Spleen (tissue), 11 donors: ENCODE results near the gene KANK2. TPM values are rescaled to one million over a fixed set of nuclear protein-coding genes. Genes with fewer than 3 reads are reported as not detected.

ENCODE experiments used
- DNase-seq: peaks from one replicate; pipeline ENCODE4 v3.0.0-alpha.2; 2020
- H3K27ac ChIP-seq, 8 donors: fragments of 200-600 bp; sonication (generic) in 7 of 8; 1 replicate in 4 of 8; 2 replicates in 4 of 8; pipeline versions ENCODE4 v1.5.0 to v1.8.0; 2016 to 2021; ENCODE audit warnings: inconsistent platforms in 4 of 8, mild to moderate bottlenecking in 4 of 8, moderate library complexity in 1 of 8
- H3K27me3 ChIP-seq, 7 donors: fragments of 200-600 bp; sonication (generic) in 6 of 7; replicated peaks in 1 of 7; 1 replicate in 4 of 7; 2 replicates in 3 of 7; pipeline versions ENCODE4 v1.5.0 to v1.8.0; 2016 to 2021; ENCODE audit warnings: inconsistent platforms in 3 of 7, mild to moderate bottlenecking in 1 of 7
- H3K36me3 ChIP-seq, 6 donors: fragments of 200-600 bp; sonication (generic) in 5 of 6; 1 replicate in 4 of 6; 2 replicates in 2 of 6; pipeline versions ENCODE4 v1.5.0 to v1.8.0; 2016 to 2021; ENCODE audit warnings: inconsistent platforms in 2 of 6
- H3K4me1 ChIP-seq, 6 donors: fragments of 200-600 bp; sonication (generic) in 5 of 6; 1 replicate in 3 of 6; 2 replicates in 3 of 6; pipeline versions ENCODE4 v1.5.0 to v1.8.0; 2016 to 2021; ENCODE audit warnings: inconsistent platforms in 3 of 6
- H3K4me3 ChIP-seq, 8 donors: fragments of 200-600 bp; sonication (generic) in 7 of 8; 1 replicate in 4 of 8; 2 replicates in 4 of 8; pipeline versions ENCODE4 v1.5.0 to v1.8.0; 2016 to 2021; ENCODE audit warnings: inconsistent platforms in 4 of 8, mild to moderate bottlenecking in 4 of 8, moderate library complexity in 2 of 8
- H3K9me3 ChIP-seq, 8 donors: fragments of 200-600 bp; sonication (generic) in 7 of 8; 1 replicate in 4 of 8; 2 replicates in 4 of 8; pipeline versions ENCODE4 v1.5.0 to v1.8.0; 2016 to 2021; ENCODE audit warnings: inconsistent platforms in 4 of 8
- POLR2A ChIP-seq, 3 donors: fragments of 450-650 bp; IDR thresholded peaks; one replicate each; pipeline ENCODE4 v1.5.1; 2017; ENCODE audit warnings: antibody characterized with exemption in 3 of 3, mild to moderate bottlenecking in 1 of 3
- POLR2AphosphoS5 ChIP-seq, 3 donors: sonication (generic); formaldehyde crosslinking; IDR thresholded peaks; one replicate each; pipeline ENCODE4 v1.5.1; 2017; ENCODE audit warnings: antibody characterized with exemption in 3 of 3
- WGBS, 5 donors: extraction: QIAGEN DNeasy Blood & Tissue Kit in 3 of 5; methylation state at CpG; one replicate each; pipeline versions ENCODE4 v1.1.5 to v1.1.7; 2013 to 2018; 5-methylcytosine and 5-hydroxymethylcytosine counted together
- intact Hi-C: fragments of 100-400 bp; cut with DNase I; formaldehyde crosslinking; loops from one replicate; pipeline ENCODE4 v1.15.0; 2023; ENCODE audit warnings: low total_unique reads
- polyA plus RNA-seq, 3 donors: library from polyadenylated mRNA; stranded (reverse); fragments of 200-250 nt; gene quantifications; one replicate each; pipeline ENCODE4 v1.2.1, GENCODE V29; 2013
- total RNA-seq, 7 donors: library from RNA; depleted of rRNA in 3 of 7; stranded (reverse); fragments of >200 nt in 3 of 7; fragmentation: NEBNext Ultra II Directional in 4 of 7; extraction: Animal tissue kit (Norgen Biotek cat#: 25700) in 4 of 7; gene quantifications; one replicate each; pipeline versions ENCODE4 v1.1.0 to v1.2.1, GENCODE V29; 2016 to 2021
- TF ChIP-seq, protein P1 (sequence below), 11 experiments: fragments of 200-600 bp in 7 of 11; fragments of 450-650 bp in 4 of 11; sonication (generic) in 4 of 11; IDR thresholded peaks in 8 of 11; conservative IDR thresholded peaks in 3 of 11; 1 replicate in 7 of 11; 2 replicates in 4 of 11; pipeline versions ENCODE4 v1.4.0 to v1.8.0; 2016 to 2021; ENCODE audit warnings: antibody characterized with exemption in 11 of 11, inconsistent platforms in 4 of 11, mild to moderate bottlenecking in 1 of 11
- donor health status: healthy with polysubstance abuse.
- donor health status: DM: no; HTN: no; CAD: no; lungs with moderate emphysema.
- donor health status: DM: no; HTN: no; CAD: no.
- donor health status: Bipolar disorder and iron deficiency.
- donor health status: healthy.
- donor health status: DM: no; HTN: no; CAD: no.
- donor health status: DM: yes; HTN: yes; CAD: no.

KANK2 gene
- total and polyA plus RNA-seq, 10 donors = 16.3 to 144 (median 84.5) TPM

DNA sequence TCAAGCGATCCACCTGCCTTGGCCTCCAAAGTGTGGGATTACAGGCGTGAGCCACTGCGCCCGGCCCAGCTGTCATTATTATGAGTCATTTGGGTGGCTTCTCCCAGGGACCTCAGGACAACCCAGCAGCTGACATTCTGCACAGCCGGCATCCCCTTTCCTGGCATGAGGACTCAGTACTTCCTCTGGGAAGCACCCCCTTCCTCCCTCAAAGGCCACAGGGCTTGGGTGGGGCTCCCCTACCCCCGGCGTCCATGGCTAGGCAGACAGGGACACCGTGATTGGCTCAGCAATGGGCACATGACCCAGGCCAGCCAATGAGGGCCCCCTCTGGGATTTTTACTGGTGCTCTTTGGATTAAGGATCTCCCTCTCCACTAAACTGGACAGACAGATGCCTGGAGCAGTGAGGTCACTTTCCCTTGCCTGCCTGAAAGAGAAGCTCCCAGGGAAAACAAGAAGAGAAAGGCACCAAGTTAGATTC, 6.0 kb downstream of the KANK2 start:
- TF ChIP-seq POLR2A (IDR thresholded peaks at IDR 0.05) (no peak), POLR2AphosphoS5 (IDR thresholded peaks at IDR 0.05) (peak; percentile 58 to 66 (median 63))
- WGBS, 5 donors = 30 to 48% (median 33%) methylated on average over 4 to 8 of the region's 8 CpGs
- peak overlapping the region in 1 of 8 donors; percentile 13 for H3K4me3 ChIP-seq
- H3K36me3 ChIP-seq = peaks cover 0 to 50% (median 0%) of the 10 kb centered on the region in 6 donors
- peaks cover 0 to 5% (median 0%) of the 10 kb centered on the region in 8 donors for H3K9me3 ChIP-seq
- H3K27ac ChIP-seq = peak overlapping the region in 6 of 8 donors; percentile 39 to 70 (median 52)
- peaks cover 0 to 86% (median 34%) of the 10 kb centered on the region in 6 donors for H3K4me1 ChIP-seq
- intact Hi-C loops = no loop called here
- DNase-seq = no peak
- H3K27me3 ChIP-seq = peaks cover 0 to 19% (median 0%) of the 10 kb centered on the region in 7 donors

DNA sequence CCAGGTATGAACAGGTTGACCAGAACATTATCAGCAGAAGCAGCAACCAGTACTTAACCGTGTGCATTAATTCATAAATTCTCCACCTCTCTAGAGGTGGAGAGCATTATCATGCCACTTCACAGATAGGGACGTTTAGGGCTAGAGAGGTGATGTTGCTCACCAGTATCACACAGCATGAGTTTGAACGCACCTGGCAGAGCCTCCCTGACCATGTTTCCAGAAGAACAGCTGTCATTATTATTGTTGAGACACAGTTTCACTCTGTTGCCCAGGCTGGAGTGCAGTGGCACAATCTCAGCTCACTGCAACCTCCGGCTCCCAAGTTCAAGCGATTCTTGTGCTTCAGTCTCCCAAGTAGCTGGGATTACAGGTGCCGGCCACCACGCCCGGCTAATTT, 6.8 kb downstream of the KANK2 start:
- H3K4me3 ChIP-seq = no peak overlapping the region
- intact Hi-C loops = no loop called here
- 71 to 88% (median 84%) methylated on average over 7 to 8 of the region's 8 CpGs for WGBS, 5 donors
- TF ChIP-seq, protein P1, sequence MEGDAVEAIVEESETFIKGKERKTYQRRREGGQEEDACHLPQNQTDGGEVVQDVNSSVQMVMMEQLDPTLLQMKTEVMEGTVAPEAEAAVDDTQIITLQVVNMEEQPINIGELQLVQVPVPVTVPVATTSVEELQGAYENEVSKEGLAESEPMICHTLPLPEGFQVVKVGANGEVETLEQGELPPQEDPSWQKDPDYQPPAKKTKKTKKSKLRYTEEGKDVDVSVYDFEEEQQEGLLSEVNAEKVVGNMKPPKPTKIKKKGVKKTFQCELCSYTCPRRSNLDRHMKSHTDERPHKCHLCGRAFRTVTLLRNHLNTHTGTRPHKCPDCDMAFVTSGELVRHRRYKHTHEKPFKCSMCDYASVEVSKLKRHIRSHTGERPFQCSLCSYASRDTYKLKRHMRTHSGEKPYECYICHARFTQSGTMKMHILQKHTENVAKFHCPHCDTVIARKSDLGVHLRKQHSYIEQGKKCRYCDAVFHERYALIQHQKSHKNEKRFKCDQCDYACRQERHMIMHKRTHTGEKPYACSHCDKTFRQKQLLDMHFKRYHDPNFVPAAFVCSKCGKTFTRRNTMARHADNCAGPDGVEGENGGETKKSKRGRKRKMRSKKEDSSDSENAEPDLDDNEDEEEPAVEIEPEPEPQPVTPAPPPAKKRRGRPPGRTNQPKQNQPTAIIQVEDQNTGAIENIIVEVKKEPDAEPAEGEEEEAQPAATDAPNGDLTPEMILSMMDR (IDR thresholded peaks at IDR 0.05 in 8 of 11, conservative IDR thresholded peaks at IDR 0.05 in 3 of 11) = no peak
- TF ChIP-seq POLR2A (IDR thresholded peaks at IDR 0.05) (no peak), POLR2AphosphoS5 (IDR thresholded peaks at IDR 0.05) (no peak)
- DNase-seq = no peak
- H3K4me1 ChIP-seq = peaks cover 0 to 78% (median 30%) of the 10 kb centered on the region in 6 donors
- peaks cover 0 to 14% (median 0%) of the 10 kb centered on the region in 7 donors for H3K27me3 ChIP-seq
- H3K9me3 ChIP-seq = peaks cover 0 to 5% (median 0%) of the 10 kb centered on the region in 8 donors
- H3K36me3 ChIP-seq = peaks cover 0 to 58% (median 0%) of the 10 kb centered on the region in 6 donors
- H3K27ac ChIP-seq = peak overlapping the region in 5 of 8 donors; percentile 48 to 70 (median 54)

DNA sequence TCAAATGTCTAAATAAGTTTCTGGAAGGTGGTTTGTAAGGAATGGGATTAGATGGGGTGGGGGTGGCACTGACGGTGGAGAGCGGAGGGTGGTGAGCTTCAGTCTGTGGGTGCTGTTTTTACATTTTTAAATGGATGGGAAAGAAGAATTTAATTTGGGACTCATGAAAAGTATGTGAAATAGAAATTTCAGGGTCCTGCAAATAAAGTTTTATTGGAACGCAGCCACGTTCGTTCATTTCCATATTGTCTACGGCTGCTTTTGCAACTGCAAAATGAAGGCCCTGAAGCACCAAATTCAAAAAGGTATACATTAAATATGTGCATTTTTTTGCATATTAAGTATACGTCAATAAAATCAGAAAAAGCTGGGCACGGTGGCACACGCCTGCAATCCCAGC, 9.9 kb downstream of the KANK2 start:
- intact Hi-C loops = no loop called here

DNA sequence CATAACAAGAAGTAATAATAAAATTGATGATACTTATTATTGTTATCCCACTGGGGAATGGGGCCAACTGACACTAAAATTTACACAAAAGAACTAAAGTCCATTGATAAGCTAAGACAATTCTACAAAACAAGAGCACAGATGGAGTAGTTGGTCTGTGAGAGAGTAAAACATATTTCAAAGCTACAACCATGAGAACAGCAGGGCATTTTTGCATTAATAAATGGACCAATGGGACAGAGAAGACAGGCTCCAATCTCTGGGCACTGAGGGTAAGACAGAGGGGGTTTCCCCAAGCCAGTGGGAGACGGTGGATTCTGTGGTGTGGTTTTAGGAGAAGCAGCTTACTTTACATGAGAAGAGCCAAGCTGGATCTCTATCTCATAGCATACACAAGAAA, 14.4 kb downstream of the KANK2 start:
- whole genome bisulfite sequencing, 5 donors = 52 to 76% (median 66%) methylated on average over 1 of the region's 1 CpG
- DNase-seq = no peak
- H3K36me3 ChIP-seq = peaks cover 0 to 37% (median 2%) of the 10 kb centered on the region in 6 donors
- H3K27me3 ChIP-seq = peaks cover 0 to 14% (median 0%) of the 10 kb centered on the region in 7 donors
- H3K9me3 ChIP-seq = peaks cover 0 to 3% (median 0%) of the 10 kb centered on the region in 8 donors
- H3K4me3 ChIP-seq = no peak overlapping the region
- intact Hi-C loops = no loop called here
- H3K27ac ChIP-seq = no peak overlapping the region
- TF ChIP-seq POLR2A (IDR thresholded peaks at IDR 0.05) (no peak), POLR2AphosphoS5 (IDR thresholded peaks at IDR 0.05) (no peak)
- TF ChIP-seq, protein P1 (IDR thresholded peaks at IDR 0.05 in 8 of 11, conservative IDR thresholded peaks at IDR 0.05 in 3 of 11) = no peak
- peaks cover 5 to 43% (median 19%) of the 10 kb centered on the region in 6 donors for H3K4me1 ChIP-seq

More for the DNA sequence above, 9.9 kb downstream of the KANK2 start:
- H3K9me3 ChIP-seq = peaks cover 0 to 5% (median 0%) of the 10 kb centered on the region in 8 donors
- TF ChIP-seq POLR2A (IDR thresholded peaks at IDR 0.05) (no peak), POLR2AphosphoS5 (IDR thresholded peaks at IDR 0.05) (no peak)
- TF ChIP-seq, protein P1 (IDR thresholded peaks at IDR 0.05 in 8 of 11, conservative IDR thresholded peaks at IDR 0.05 in 3 of 11) = no peak
- no peak overlapping the region for H3K4me3 ChIP-seq
- no peak overlapping the region for H3K27ac ChIP-seq
- DNase-seq = no peak
- H3K27me3 ChIP-seq = no peaks in the 10 kb centered on the region
- WGBS, 5 donors = 88 to 94% (median 92%) methylated on average over 9 of the region's 9 CpGs
- peaks cover 0 to 59% (median 17%) of the 10 kb centered on the region in 6 donors for H3K4me1 ChIP-seq
- H3K36me3 ChIP-seq = peaks cover 0 to 47% (median 0%) of the 10 kb centered on the region in 6 donors
